Osteocyte (in vitro differentiated cells): ENCODE data around the gene SGTA. TPM values are rescaled to one million over a fixed set of nuclear protein-coding genes. Genes with fewer than 3 reads are reported as not detected.

Source experiments
- DNase-seq: peaks from one replicate; pipeline ENCODE4 v3.0.0; 2021; ENCODE audit warnings: mixed read lengths; ENCODE audit not compliant: unreplicated experiment; ENCODE audit errors: extremely low spot score
- H3K27ac Mint-ChIP-seq: one replicate; pipeline ENCODE4 v1.8.0; 2021; ENCODE audit warnings: mild to moderate bottlenecking, mixed read lengths; ENCODE audit not compliant: unreplicated experiment
- H3K27me3 Mint-ChIP-seq: one replicate; pipeline ENCODE4 v1.8.0; 2021; ENCODE audit warnings: mixed read lengths; ENCODE audit not compliant: unreplicated experiment
- H3K36me3 Mint-ChIP-seq: one replicate; pipeline ENCODE4 v1.8.0; 2021; ENCODE audit warnings: mixed read lengths; ENCODE audit not compliant: unreplicated experiment
- H3K4me1 Mint-ChIP-seq: one replicate; pipeline ENCODE4 v1.8.0; 2021; ENCODE audit warnings: mixed read lengths; ENCODE audit not compliant: unreplicated experiment
- H3K4me3 Mint-ChIP-seq: one replicate; pipeline ENCODE4 v1.8.0; 2021; ENCODE audit warnings: mild to moderate bottlenecking, moderate library complexity, mixed read lengths; ENCODE audit not compliant: unreplicated experiment
- H3K9me3 Mint-ChIP-seq: one replicate; pipeline ENCODE4 v1.8.0; 2021; ENCODE audit warnings: mixed read lengths; ENCODE audit not compliant: unreplicated experiment
- total RNA-seq: library from RNA; stranded (reverse); gene quantifications from 2 replicates; pipeline ENCODE4 v1.2.1, GENCODE V29; 2021
- TF ChIP-seq, protein P1 (sequence below): fragments of 200-600 bp; sonication (generic); IDR thresholded peaks from 2 replicates; pipeline ENCODE4 v1.5.0; 2021; ENCODE audit warnings: antibody characterized with exemption, mild to moderate bottlenecking, moderate library complexity

The SGTA gene
- total RNA-seq, 1 donor from 2014 or later = 53.2 TPM

DNA sequence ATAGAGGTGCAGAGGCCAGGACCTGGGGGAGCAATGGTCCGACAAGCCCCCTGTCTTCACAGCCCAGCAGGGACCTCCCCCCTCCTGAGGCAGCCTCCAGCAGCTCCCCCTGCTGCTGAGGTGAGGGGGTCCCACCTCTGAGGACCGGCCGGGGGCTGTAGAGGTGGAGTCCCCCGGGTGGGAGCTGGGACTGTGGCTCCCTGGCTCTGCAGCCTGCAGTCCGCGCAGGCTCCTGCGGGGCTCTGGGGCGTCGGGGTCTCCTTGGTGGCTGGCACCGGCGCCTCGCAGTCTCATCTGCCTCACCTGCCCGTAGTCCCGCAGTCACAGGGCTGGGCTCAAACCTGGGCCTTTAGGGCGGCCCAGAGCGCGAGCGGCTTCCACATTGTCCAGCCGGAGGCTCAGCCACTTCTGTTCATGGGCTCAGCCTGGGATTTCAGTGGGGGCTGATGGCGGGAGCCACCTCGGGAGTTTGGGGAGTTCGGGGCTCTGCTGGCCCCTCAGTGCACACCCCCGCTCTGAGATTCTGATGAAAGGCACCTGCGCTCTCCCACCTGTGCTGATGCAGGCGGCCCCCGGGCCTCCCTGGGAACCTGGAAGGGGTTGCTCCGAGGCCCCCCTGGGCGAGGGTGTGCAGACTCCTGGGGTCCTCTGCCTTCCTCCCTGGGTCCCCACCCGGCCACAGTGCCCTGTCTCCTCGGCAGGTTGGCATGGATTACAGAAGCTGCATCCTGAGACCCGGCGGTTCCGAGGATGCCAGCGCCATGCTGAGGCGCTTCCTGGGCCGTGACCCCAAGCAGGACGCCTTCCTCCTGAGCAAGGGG, 29.6 kb upstream of the SGTA start:
- TF ChIP-seq, protein P1, sequence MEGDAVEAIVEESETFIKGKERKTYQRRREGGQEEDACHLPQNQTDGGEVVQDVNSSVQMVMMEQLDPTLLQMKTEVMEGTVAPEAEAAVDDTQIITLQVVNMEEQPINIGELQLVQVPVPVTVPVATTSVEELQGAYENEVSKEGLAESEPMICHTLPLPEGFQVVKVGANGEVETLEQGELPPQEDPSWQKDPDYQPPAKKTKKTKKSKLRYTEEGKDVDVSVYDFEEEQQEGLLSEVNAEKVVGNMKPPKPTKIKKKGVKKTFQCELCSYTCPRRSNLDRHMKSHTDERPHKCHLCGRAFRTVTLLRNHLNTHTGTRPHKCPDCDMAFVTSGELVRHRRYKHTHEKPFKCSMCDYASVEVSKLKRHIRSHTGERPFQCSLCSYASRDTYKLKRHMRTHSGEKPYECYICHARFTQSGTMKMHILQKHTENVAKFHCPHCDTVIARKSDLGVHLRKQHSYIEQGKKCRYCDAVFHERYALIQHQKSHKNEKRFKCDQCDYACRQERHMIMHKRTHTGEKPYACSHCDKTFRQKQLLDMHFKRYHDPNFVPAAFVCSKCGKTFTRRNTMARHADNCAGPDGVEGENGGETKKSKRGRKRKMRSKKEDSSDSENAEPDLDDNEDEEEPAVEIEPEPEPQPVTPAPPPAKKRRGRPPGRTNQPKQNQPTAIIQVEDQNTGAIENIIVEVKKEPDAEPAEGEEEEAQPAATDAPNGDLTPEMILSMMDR = no peak

DNA sequence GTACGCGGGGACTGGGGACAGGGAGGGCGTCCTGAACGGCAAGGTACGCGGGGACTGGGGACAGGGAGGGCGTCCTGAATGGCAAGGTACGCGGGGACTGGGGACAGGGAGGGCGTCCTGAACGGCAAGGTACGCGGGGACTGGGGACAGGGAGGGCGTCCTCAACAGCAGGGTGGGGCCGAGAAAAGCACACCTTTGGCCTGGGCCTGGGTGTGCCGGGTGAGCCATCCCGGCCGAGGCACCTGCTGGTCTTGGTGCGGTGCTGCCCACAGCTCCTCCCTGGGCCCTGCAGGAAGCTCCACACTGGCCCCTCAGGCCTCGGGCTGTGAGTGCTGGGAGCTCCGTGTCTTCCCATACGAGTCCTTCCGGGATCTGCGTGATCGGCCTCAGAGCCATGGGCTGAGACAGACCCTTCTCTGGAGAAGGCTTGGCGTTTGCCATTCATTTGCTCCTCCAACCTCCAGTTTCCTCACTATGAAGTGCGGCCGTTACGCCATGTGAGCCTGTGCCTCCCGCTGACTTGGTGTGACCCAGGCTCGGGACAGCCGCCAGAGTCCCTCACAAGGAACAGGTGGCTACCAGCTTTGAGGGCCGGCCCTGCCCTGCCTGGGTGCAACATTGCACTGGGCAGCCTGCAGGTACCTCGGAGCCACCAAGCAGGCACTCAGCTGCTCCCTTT, 28.8 kb upstream of the SGTA start:
- Mint-ChIP-seq H3K4me1 (no peaks in the 10 kb centered on the region), H3K27ac (no peak overlapping the region), H3K9me3 (no peaks in the 10 kb centered on the region), H3K36me3 (peaks cover 3% of the 10 kb centered on the region), H3K4me3 (no peak overlapping the region), H3K27me3 (no peaks in the 10 kb centered on the region)
- TF ChIP-seq, protein P1 = no peak
- peak; percentile 82 for DNase-seq

More for the DNA sequence above, 29.6 kb upstream of the SGTA start:
- Mint-ChIP-seq H3K9me3 (no peaks in the 10 kb centered on the region), H3K4me3 (no peak overlapping the region), H3K27me3 (no peaks in the 10 kb centered on the region), H3K4me1 (no peaks in the 10 kb centered on the region), H3K27ac (no peak overlapping the region), H3K36me3 (peaks cover 3% of the 10 kb centered on the region)
- peak; percentile 81 for DNase-seq

DNA sequence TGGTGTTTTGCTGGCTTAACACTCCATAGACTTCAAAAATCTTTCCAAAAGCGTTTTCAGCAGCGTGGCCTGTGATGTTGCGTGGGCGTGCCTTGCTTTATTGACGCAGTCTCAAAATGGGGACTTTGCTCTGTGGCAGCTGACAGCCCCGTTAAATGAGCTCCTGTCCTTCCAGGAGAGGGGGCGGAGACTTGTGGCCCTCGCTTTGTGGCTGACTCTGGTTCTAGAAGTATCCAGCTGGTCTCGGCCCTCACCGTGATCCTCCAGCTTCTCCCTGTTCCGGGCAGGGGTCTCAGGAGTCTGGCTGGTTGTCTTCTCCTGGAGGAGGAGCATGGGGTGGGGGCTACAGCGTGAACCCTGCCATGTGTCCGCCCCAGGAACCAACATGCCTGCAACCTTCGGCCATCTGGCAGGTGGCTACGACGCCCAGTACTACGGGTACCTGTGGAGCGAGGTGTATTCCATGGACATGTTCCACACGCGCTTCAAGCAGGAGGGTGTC, 28.2 kb upstream of the SGTA start:
- Mint-ChIP-seq H3K27me3 (no peaks in the 10 kb centered on the region), H3K9me3 (no peaks in the 10 kb centered on the region), H3K4me3 (no peak overlapping the region), H3K27ac (no peak overlapping the region), H3K36me3 (peaks cover 3% of the 10 kb centered on the region), H3K4me1 (no peaks in the 10 kb centered on the region)
- TF ChIP-seq, protein P1 = no peak
- no peak for DNase-seq

DNA sequence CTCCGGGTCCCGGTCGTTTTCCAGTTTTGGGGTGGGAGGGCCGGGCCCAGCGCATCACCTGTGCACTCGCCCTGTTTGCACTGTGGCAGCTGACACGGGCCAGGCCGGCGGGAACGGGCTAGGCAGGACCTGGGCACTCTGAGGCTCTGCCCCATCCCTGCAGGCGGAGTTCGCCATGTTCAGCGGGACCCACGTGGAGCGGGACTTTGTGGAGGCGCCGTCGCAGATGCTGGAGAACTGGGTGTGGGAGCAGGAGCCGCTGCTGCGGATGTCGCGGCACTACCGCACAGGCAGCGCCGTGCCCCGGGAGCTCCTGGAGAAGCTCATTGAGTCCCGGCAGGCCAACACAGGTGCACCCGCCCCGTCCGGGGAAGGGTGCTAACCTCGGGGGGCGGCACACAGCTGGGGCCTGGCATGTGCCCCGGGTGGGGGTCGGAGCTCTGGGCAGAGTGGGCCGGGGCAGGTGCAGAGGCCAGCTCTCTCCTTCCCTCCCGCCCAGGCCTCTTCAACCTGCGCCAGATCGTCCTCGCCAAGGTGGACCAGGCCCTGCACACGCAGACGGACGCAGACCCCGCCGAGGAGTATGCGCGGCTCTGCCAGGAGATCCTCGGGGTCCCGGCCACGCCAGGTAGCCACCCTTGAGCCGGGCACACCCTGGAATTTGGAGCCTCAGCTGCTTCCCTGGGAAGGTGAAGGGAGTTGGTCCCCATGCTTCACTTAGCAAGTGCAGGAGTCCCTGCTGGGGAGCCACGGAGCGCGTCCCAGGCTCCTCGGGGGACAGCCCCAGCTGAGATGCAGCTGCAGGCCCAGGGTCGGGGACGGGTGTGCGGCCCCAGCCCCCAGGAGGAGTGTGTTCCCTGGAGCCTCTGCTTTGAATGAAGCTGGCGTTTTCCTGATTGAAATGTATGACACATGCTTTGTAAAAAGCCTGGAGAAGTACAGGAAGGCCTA, 27.3 kb upstream of the SGTA start:
- Mint-ChIP-seq H3K27ac (no peak overlapping the region), H3K27me3 (no peaks in the 10 kb centered on the region), H3K4me3 (no peak overlapping the region), H3K4me1 (no peaks in the 10 kb centered on the region), H3K36me3 (peaks cover 3% of the 10 kb centered on the region), H3K9me3 (no peaks in the 10 kb centered on the region)
- no peak for DNase-seq
- TF ChIP-seq, protein P1 = no peak
